Mesothelial cell of epicardium (in vitro differentiated cells): ENCODE results near the gene BNC1. TPM values are rescaled to one million over a fixed set of nuclear protein-coding genes. Genes with fewer than 3 reads are reported as not detected.

Source experiments
- DNase-seq, 2 experiments: peaks; one replicate each; pipeline ENCODE4 v3.0.0; 2021; ENCODE audit warnings: low spot score in 2 of 2; ENCODE audit not compliant: unreplicated experiment in 2 of 2
- H3K27ac Mint-ChIP-seq: 2 replicates; pipeline ENCODE4 v1.8.0; 2021; ENCODE audit warnings: mixed read lengths
- H3K27me3 Mint-ChIP-seq: 2 replicates; pipeline ENCODE4 v1.8.0; 2021; ENCODE audit warnings: low read depth, mixed read lengths
- H3K36me3 Mint-ChIP-seq: 2 replicates; pipeline ENCODE4 v1.8.0; 2021; ENCODE audit warnings: mixed read lengths
- H3K4me1 Mint-ChIP-seq: 2 replicates; pipeline ENCODE4 v1.8.0; 2021; ENCODE audit warnings: mixed read lengths
- H3K4me3 Mint-ChIP-seq: 2 replicates; pipeline ENCODE4 v1.8.0; 2021; ENCODE audit warnings: mild to moderate bottlenecking, moderate library complexity, mixed read lengths
- H3K9me3 Mint-ChIP-seq: 2 replicates; pipeline ENCODE4 v1.8.0; 2021; ENCODE audit warnings: mixed read lengths
- CTCF ChIP-seq: fragments of 200-600 bp; sonication (generic); IDR thresholded peaks from one replicate; pipeline ENCODE4 v1.5.0; 2021; ENCODE audit warnings: antibody characterized with exemption; ENCODE audit not compliant: unreplicated experiment
- total RNA-seq: library from RNA; stranded (reverse); gene quantifications from 3 replicates; pipeline ENCODE4 v1.2.1, GENCODE V29; 2021

Gene BNC1
- total RNA-seq, 1 donor from 2014 or later = 50.9 TPM

GRCh38 chr15:83322061-83322460, 37.6 kb upstream of the BNC1 start:
- H3K4me3 Mint-ChIP-seq = no peak overlapping the region
- peaks cover 19% of the 10 kb centered on the region for H3K4me1 Mint-ChIP-seq
- no peak overlapping the region for H3K27ac Mint-ChIP-seq
- no peak for TF ChIP-seq CTCF
- no peaks in the 10 kb centered on the region for H3K27me3 Mint-ChIP-seq
- no peak for DNase-seq
- H3K9me3 Mint-ChIP-seq = peaks cover 8% of the 10 kb centered on the region
- H3K36me3 Mint-ChIP-seq = peaks cover 2% of the 10 kb centered on the region

DNA sequence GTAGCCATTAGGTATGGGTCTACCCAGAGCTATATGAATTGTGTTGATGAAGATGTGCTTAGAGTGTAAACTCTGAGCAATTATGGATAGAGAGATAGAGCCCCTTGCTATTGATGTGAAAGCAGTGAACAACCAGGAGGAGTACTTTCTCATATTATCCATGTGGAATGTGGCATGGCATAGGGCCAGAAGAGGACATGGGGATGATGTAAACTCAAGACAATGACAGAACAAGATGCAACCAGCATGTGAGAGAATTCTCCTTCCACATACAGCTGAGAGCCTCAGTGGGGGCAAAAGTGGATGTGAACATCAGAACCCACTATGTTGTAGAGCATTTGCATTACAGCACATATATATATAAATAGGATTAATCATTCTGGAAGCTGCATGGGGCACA, 36.4 kb upstream of the BNC1 start:
- DNase-seq = no peak
- peaks cover 8% of the 10 kb centered on the region for H3K9me3 Mint-ChIP-seq
- H3K36me3 Mint-ChIP-seq = peaks cover 2% of the 10 kb centered on the region
- H3K27ac Mint-ChIP-seq = no peak overlapping the region
- TF ChIP-seq CTCF = no peak
- peaks cover 19% of the 10 kb centered on the region for H3K4me1 Mint-ChIP-seq
- no peaks in the 10 kb centered on the region for H3K27me3 Mint-ChIP-seq
- H3K4me3 Mint-ChIP-seq = no peak overlapping the region

GRCh38 chr15:83320404-83320803, 35.9 kb upstream of the BNC1 start:
- peaks cover 19% of the 10 kb centered on the region for H3K4me1 Mint-ChIP-seq
- no peak overlapping the region for H3K27ac Mint-ChIP-seq
- H3K9me3 Mint-ChIP-seq = peaks cover 8% of the 10 kb centered on the region
- no peak overlapping the region for H3K4me3 Mint-ChIP-seq
- DNase-seq = no peak
- no peak for TF ChIP-seq CTCF
- H3K36me3 Mint-ChIP-seq = peaks cover 2% of the 10 kb centered on the region
- H3K27me3 Mint-ChIP-seq = no peaks in the 10 kb centered on the region

GRCh38 chr15:83319771-83320170, 35.3 kb upstream of the BNC1 start:
- H3K4me3 Mint-ChIP-seq = no peak overlapping the region
- H3K9me3 Mint-ChIP-seq = peaks cover 8% of the 10 kb centered on the region

DNA sequence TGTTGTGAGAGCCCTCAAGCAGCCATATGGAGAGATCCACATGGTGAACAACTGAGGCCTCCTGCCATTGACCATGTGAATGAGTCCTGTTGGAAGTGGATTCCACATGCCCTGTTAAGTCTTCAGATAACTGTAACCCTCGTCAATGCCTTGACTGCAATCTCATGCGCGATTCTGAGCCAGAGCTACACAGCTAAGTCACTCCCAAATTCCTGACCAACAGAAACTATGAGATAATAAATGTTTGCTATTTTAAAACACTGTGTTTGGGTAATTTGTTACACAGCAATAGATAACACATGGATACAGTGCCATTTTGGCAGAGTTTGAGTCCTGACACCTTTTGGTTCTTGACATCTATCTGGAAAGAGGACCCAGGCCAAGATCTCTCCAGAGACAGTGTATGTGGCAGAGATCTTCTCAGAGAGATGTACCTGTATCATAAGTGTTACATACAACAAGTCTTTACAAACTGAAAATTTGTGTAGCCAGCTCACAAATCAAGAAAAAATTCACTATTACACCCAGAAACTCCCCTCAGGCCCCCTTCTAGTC, 34.5 kb upstream of the BNC1 start:
- TF ChIP-seq CTCF = no peak
- Mint-ChIP-seq H3K9me3 (peaks cover 8% of the 10 kb centered on the region), H3K4me1 (peaks cover 19% of the 10 kb centered on the region), H3K27ac (no peak overlapping the region), H3K27me3 (no peaks in the 10 kb centered on the region), H3K4me3 (no peak overlapping the region), H3K36me3 (peaks cover 2% of the 10 kb centered on the region)
- no peak for DNase-seq

More at GRCh38 chr15:83319771-83320170, 35.3 kb upstream of the BNC1 start:
- TF ChIP-seq CTCF = no peak
- Mint-ChIP-seq H3K27ac (no peak overlapping the region), H3K36me3 (peaks cover 2% of the 10 kb centered on the region), H3K4me1 (peaks cover 19% of the 10 kb centered on the region), H3K27me3 (no peaks in the 10 kb centered on the region)
- DNase-seq = no peak

GRCh38 chr15:83318036-83318435, 33.6 kb upstream of the BNC1 start:
- H3K36me3 Mint-ChIP-seq = peaks cover 2% of the 10 kb centered on the region
- H3K4me3 Mint-ChIP-seq = no peak overlapping the region
- no peak for TF ChIP-seq CTCF
- H3K27me3 Mint-ChIP-seq = no peaks in the 10 kb centered on the region
- H3K9me3 Mint-ChIP-seq = peaks cover 8% of the 10 kb centered on the region
- peaks cover 19% of the 10 kb centered on the region for H3K4me1 Mint-ChIP-seq
- DNase-seq = no peak
- H3K27ac Mint-ChIP-seq = no peak overlapping the region
